IMR-90 (cell line): ENCODE measurements around the gene SLC6A3. TPM values are rescaled to one million over a fixed set of nuclear protein-coding genes. Genes with fewer than 3 reads are reported as not detected.

Source experiments
- ATAC-seq: fragments of 200-7000 bp; cut with Tn5 transposase; 2 replicates; pipeline ENCODE4 v1.9.1; 2020; ENCODE audit warnings: low read depth, mild to moderate bottlenecking, moderate library complexity
- BruUV-seq: library from RNA; stranded (reverse); fragments of 400-500 nt; replicated peaks from 2 replicates; lab custom pipeline; 2021; lab: Mats Ljungman, UMichigan
- CTCF ChIA-PET: fragments of 300-600 bp; formaldehyde crosslinking; extraction: SDS; loops from one replicate; lab custom pipeline; 2021; ENCODE audit warnings: antibody characterized with exemption; lab: Yijun Ruan, JAX
- POLR2A ChIA-PET: fragments of 300-600 bp; sonication (Branson Sonifier 250); formaldehyde crosslinking; loops from one replicate; lab custom pipeline; 2022; ENCODE audit warnings: antibody characterized with exemption; ENCODE audit not compliant: unreplicated experiment; lab: Charles Lee
- DNase-seq: peaks from one replicate; pipeline ENCODE4 v3.0.0; 2013
- H2AFZ ChIP-seq: replicated peaks from 2 replicates; pipeline ENCODE3; 2013; ENCODE audit warnings: low read length, mild to moderate bottlenecking; ENCODE audit not compliant: poor library complexity
- H2AK5ac ChIP-seq: 2 replicates; pipeline ENCODE4 v1.6.1; 2013; ENCODE audit warnings: low read depth, low read length, inconsistent platforms
- H2AK9ac ChIP-seq: replicated peaks from 2 replicates; pipeline ENCODE3; 2013; ENCODE audit warnings: mild to moderate bottlenecking, low read depth, low read length, moderate library complexity; ENCODE audit not compliant: poor library complexity
- H2BK120ac ChIP-seq: 2 replicates; pipeline ENCODE4 v1.6.1; 2013; ENCODE audit warnings: low read depth, low read length, inconsistent platforms
- H2BK15ac ChIP-seq: 3 replicates; pipeline ENCODE4 v1.6.1; 2013; ENCODE audit warnings: low read depth, low read length, inconsistent platforms
- H2BK20ac ChIP-seq: 2 replicates; pipeline ENCODE4 v1.6.1; 2013; ENCODE audit warnings: low read depth, mild to moderate bottlenecking, inconsistent platforms, low read length, moderate library complexity
- H2BK5ac ChIP-seq: 2 replicates; pipeline ENCODE4 v1.6.1; 2013; ENCODE audit warnings: mild to moderate bottlenecking, low read depth, low read length, inconsistent platforms; ENCODE audit not compliant: poor library complexity, severe bottlenecking
- H3K14ac ChIP-seq: replicated peaks from 2 replicates; pipeline ENCODE4 v1.6.1; 2013; ENCODE audit warnings: low read depth, low read length, inconsistent platforms
- H3K18ac ChIP-seq: 2 replicates; pipeline ENCODE4 v1.6.1; 2013; ENCODE audit warnings: low read depth, low read length, control low read depth
- H3K23ac ChIP-seq: 2 replicates; pipeline ENCODE4 v1.6.1; 2013; ENCODE audit warnings: low read depth, low read length, inconsistent platforms
- H3K27ac ChIP-seq: 2 replicates; pipeline ENCODE4 v1.5.1; 2013; ENCODE audit warnings: mild to moderate bottlenecking, control low read depth, low read length; ENCODE audit not compliant: insufficient read depth
- H3K27me3 ChIP-seq: 2 replicates; pipeline ENCODE4 v1.6.1; 2013; ENCODE audit warnings: low read length; ENCODE audit not compliant: control insufficient read depth, insufficient read depth
- H3K36me3 ChIP-seq: 2 replicates; pipeline ENCODE4 v1.6.1; 2013; ENCODE audit warnings: low read length, mixed read lengths; ENCODE audit not compliant: control insufficient read depth, insufficient read depth
- H3K4ac ChIP-seq: 2 replicates; pipeline ENCODE4 v1.6.1; 2013; ENCODE audit warnings: low read depth, low read length, inconsistent platforms
- H3K4me1 ChIP-seq: 2 replicates; pipeline ENCODE4 v1.6.1; 2013; ENCODE audit warnings: low read length, mixed read lengths; ENCODE audit not compliant: control insufficient read depth, insufficient read depth
- H3K4me2 ChIP-seq: 2 replicates; pipeline ENCODE4 v1.6.1; 2013; ENCODE audit warnings: low read depth, mild to moderate bottlenecking, control low read depth, low read length, moderate library complexity
- H3K4me3 ChIP-seq: 2 replicates; pipeline ENCODE4 v1.5.1; 2013; ENCODE audit warnings: low read depth, mild to moderate bottlenecking, control low read depth, low read length, moderate library complexity; ENCODE audit not compliant: insufficient read depth
- H3K56ac ChIP-seq: 2 replicates; pipeline ENCODE4 v1.6.1; 2013; ENCODE audit warnings: low read length, inconsistent platforms; ENCODE audit not compliant: insufficient read depth; ENCODE audit errors: extremely low read depth
- H3K79me1 ChIP-seq, 2 experiments: 2 replicates each; pipeline ENCODE4 v1.6.1; 2013; ENCODE audit warnings: low read length in 2 of 2, inconsistent platforms in 1 of 2, low read depth in 1 of 2
- H3K9ac ChIP-seq: 2 replicates; pipeline ENCODE4 v1.6.1; 2013; ENCODE audit warnings: low read depth, low read length, control low read depth
- H3K9me1 ChIP-seq: 2 replicates; pipeline ENCODE4 v1.6.1; 2013; ENCODE audit warnings: low read length, inconsistent platforms; ENCODE audit not compliant: insufficient read depth
- H3K9me3 ChIP-seq: 2 replicates; pipeline ENCODE4 v1.6.1; 2013; ENCODE audit warnings: low read length; ENCODE audit not compliant: control insufficient read depth, insufficient read depth
- H4K20me1 ChIP-seq: 2 replicates; pipeline ENCODE4 v1.6.1; 2013; ENCODE audit warnings: low read length, inconsistent platforms; ENCODE audit not compliant: insufficient read depth
- H4K5ac ChIP-seq: 2 replicates; pipeline ENCODE4 v1.6.1; 2013; ENCODE audit warnings: mild to moderate bottlenecking, low read depth, low read length, control low read depth
- H4K8ac ChIP-seq, 2 experiments: 2 replicates each; pipeline ENCODE4 v1.6.1; 2013; ENCODE audit warnings: low read depth in 2 of 2, low read length in 2 of 2, control low read depth in 1 of 2, inconsistent platforms in 1 of 2
- H4K91ac ChIP-seq: 2 replicates; pipeline ENCODE4 v1.6.1; 2013; ENCODE audit warnings: low read depth, low read length, inconsistent platforms; ENCODE audit not compliant: insufficient read depth
- BHLHE40 ChIP-seq: fragments of 150-350 bp; IDR thresholded peaks from 2 replicates; pipeline ENCODE4 v1.6.1; 2016; ENCODE audit warnings: mild to moderate bottlenecking, low read depth, low read length
- CEBPB ChIP-seq: IDR thresholded peaks from 2 replicates; pipeline ENCODE4 v1.6.1; 2012; ENCODE audit warnings: low read depth, low read length, improper control_type of control experiment
- CHD1 ChIP-seq: IDR thresholded peaks from 2 replicates; pipeline ENCODE4 v1.6.1; 2012; ENCODE audit warnings: low read depth, low read length, improper control_type of control experiment
- FOS ChIP-seq: fragments of 150-350 bp; IDR thresholded peaks from 2 replicates; pipeline ENCODE4 v1.6.1; 2016; ENCODE audit warnings: low read depth, low read length
- MAFK ChIP-seq: IDR thresholded peaks from 2 replicates; pipeline ENCODE4 v1.6.1; 2012; ENCODE audit warnings: low read depth, low read length, improper control_type of control experiment
- MAZ ChIP-seq: IDR thresholded peaks from 2 replicates; pipeline ENCODE4 v1.6.1; 2012; ENCODE audit warnings: low read depth, mild to moderate bottlenecking, low read length, improper control_type of control experiment, moderate library complexity, borderline replicate concordance
- MXI1 ChIP-seq: IDR thresholded peaks from 2 replicates; pipeline ENCODE4 v1.6.1; 2012; ENCODE audit warnings: low read depth, mild to moderate bottlenecking, low read length, moderate library complexity, borderline replicate concordance
- NFE2L2 ChIP-seq: fragments of 150-350 bp; IDR thresholded peaks from 2 replicates; pipeline ENCODE4 v1.6.1; 2016; ENCODE audit warnings: low read depth, mild to moderate bottlenecking, low read length
- POLR2A ChIP-seq: IDR thresholded peaks from 2 replicates; pipeline ENCODE4 v1.6.1; 2012; ENCODE audit warnings: mild to moderate bottlenecking, low read depth, low read length
- RAD21 ChIP-seq: IDR thresholded peaks from 2 replicates; pipeline ENCODE4 v1.6.1; 2012; ENCODE audit warnings: low read length, improper control_type of control experiment
- RCOR1 ChIP-seq: IDR thresholded peaks from 2 replicates; pipeline ENCODE4 v1.6.1; 2012; ENCODE audit warnings: mild to moderate bottlenecking, low read length, improper control_type of control experiment; ENCODE audit not compliant: insufficient replicate concordance
- RFX5 ChIP-seq: IDR thresholded peaks from 2 replicates; pipeline ENCODE4 v1.8.0; 2012; ENCODE audit warnings: low read depth, mild to moderate bottlenecking, low read length, moderate library complexity
- SMC3 ChIP-seq: fragments of 150-350 bp; IDR thresholded peaks from 2 replicates; pipeline ENCODE4 v1.6.1; 2016; ENCODE audit warnings: low read depth, mild to moderate bottlenecking, antibody characterized with exemption, low read length, moderate library complexity
- WGBS, 2 experiments: methylation state at CpG; one replicate each; pipeline versions ENCODE4 v1.1.5 to v1.1.7; 2013; ENCODE audit warnings: missing lambda C conversion rate in 2 of 2; ENCODE audit not compliant: insufficient read length in 1 of 2; ENCODE audit errors: extremely low coverage in 2 of 2; 5-methylcytosine and 5-hydroxymethylcytosine counted together
- dilution Hi-C: fragments of 300-500 bp; cut with HindIII; formaldehyde crosslinking; loops from one replicate; pipeline ENCODE4 v1.14.3; 2018; ENCODE audit warnings: low sequenced_read_pairs; ENCODE audit not compliant: unreplicated experiment
- in situ Hi-C: fragments of 300-500 bp; cut with MboI; formaldehyde crosslinking; loops from 3 replicates; pipeline ENCODE4 v1.14.3; 2019; ENCODE audit warnings: low sequenced_read_pairs, inconsistent platforms, mixed read lengths
- intact Hi-C: fragments of 100-400 bp; cut with micrococcal nuclease; formaldehyde crosslinking; loops from 2 replicates; pipeline ENCODE4 v1.10.0; 2022
- polyA plus RNA-seq, 3 experiments: library from polyadenylated mRNA; depleted of rRNA; stranded (reverse); fragments of >200 nt; gene quantifications; 2 replicates each; pipeline ENCODE4 v1.2.3, GENCODE V29; 2012; ENCODE audit warnings: low replicate concordance in 1 of 3
- total RNA-seq: library from RNA; depleted of rRNA; stranded (reverse); fragments of >200 nt; gene quantifications from 2 replicates; pipeline ENCODE4 v1.2.3, GENCODE V29; 2012
- TF ChIP-seq, protein P1 (sequence below): fragments of 150-350 bp; IDR thresholded peaks from 2 replicates; pipeline ENCODE4 v1.6.1; 2017; ENCODE audit warnings: mild to moderate bottlenecking, antibody characterized with exemption, low read length, low read depth
- TF ChIP-seq, protein P2 (sequence below): fragments of 150-350 bp; IDR thresholded peaks from 2 replicates; pipeline ENCODE4 v1.6.1; 2016; ENCODE audit warnings: low read depth, mild to moderate bottlenecking, low read length, moderate library complexity, borderline replicate concordance

The SLC6A3 gene
- total and polyA plus RNA-seq, 2 of the 4 experiments (the other 2 are of a cell fraction) = not detected

DNA sequence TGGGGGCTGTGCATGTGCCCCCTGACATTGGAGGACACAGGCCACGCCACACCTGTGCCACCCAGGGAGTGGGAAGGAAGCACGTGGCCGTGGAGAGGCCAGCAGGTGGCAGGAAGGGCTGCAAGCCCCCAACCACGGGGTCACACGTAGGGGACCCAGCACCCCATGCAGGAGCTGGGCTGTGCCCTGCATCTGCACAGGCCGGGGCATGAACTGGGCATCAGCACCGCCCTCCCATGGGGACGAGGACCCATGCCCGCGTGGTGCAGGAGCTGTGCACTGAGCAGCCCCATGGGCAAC, 86.6 kb downstream of the SLC6A3 start:
- 58% methylated on average over 5 of the region's 10 CpGs; no CpG with 5 or more reads in 1 of the 2 experiments for WGBS, 2 experiments
- peaks cover 47% of the 10 kb centered on the region for H3K27me3 ChIP-seq

More for the DNA sequence above, 86.6 kb downstream of the SLC6A3 start:
- Histone ChIP-seq H3K18ac (no peak overlapping the region), H2BK5ac (no peak overlapping the region), H3K9me1 (no peaks in the 10 kb centered on the region), H3K9ac (no peak overlapping the region), H4K20me1 (no peaks in the 10 kb centered on the region), H3K56ac (no peak overlapping the region), H2AK9ac (no peak overlapping the region), H4K8ac (no peak overlapping the region), H3K23ac (no peak overlapping the region), H3K4me2 (no peak overlapping the region), H4K91ac (no peak overlapping the region), H3K36me3 (no peaks in the 10 kb centered on the region), H3K4me3 (no peak overlapping the region), H4K5ac (no peak overlapping the region), H3K4ac (no peak overlapping the region), H3K14ac (no peak overlapping the region), H2BK120ac (no peak overlapping the region), H2AK5ac (no peak overlapping the region), H3K4me1 (no peaks in the 10 kb centered on the region), H3K27ac (no peak overlapping the region), H2AFZ (no peak overlapping the region), H2BK15ac (no peak overlapping the region), H3K9me3 (no peaks in the 10 kb centered on the region), H2BK20ac (no peak overlapping the region), H3K79me1 (no peaks in the 10 kb centered on the region)
- in situ Hi-C loops (loop anchor here (25.0 kb wide), 1 partner anchor 279 kb away; no protein-coding TSS in a partner anchor), dilution Hi-C loops (no loop called here), intact Hi-C loops (no loop called here)
- ChIA-PET CTCF (no interaction called here), POLR2A (no interaction called here)
- no peak for DNase-seq
- BruUV-seq = no TSS peak
- TF ChIP-seq POLR2A (no peak), MAZ (no peak), MAFK (no peak), MXI1 (no peak), FOS (no peak), CHD1 (no peak), RAD21 (no peak), NFE2L2 (no peak), SMC3 (no peak), BHLHE40 (no peak), RFX5 (no peak), CEBPB (no peak), RCOR1 (no peak)
- TF ChIP-seq, protein P1, sequence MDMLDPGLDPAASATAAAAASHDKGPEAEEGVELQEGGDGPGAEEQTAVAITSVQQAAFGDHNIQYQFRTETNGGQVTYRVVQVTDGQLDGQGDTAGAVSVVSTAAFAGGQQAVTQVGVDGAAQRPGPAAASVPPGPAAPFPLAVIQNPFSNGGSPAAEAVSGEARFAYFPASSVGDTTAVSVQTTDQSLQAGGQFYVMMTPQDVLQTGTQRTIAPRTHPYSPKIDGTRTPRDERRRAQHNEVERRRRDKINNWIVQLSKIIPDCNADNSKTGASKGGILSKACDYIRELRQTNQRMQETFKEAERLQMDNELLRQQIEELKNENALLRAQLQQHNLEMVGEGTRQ = no peak
- TF ChIP-seq, protein P2, sequence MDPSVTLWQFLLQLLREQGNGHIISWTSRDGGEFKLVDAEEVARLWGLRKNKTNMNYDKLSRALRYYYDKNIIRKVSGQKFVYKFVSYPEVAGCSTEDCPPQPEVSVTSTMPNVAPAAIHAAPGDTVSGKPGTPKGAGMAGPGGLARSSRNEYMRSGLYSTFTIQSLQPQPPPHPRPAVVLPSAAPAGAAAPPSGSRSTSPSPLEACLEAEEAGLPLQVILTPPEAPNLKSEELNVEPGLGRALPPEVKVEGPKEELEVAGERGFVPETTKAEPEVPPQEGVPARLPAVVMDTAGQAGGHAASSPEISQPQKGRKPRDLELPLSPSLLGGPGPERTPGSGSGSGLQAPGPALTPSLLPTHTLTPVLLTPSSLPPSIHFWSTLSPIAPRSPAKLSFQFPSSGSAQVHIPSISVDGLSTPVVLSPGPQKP = no peak
- ATAC-seq = no peak
